ENCODE data around the gene MAGEA9B. TPM values are rescaled to one million over a fixed set of nuclear protein-coding genes. Genes with fewer than 3 reads are reported as not detected.
"Not testable (repeated sequence)": the region's sequence is repeated elsewhere in the genome, so short reads cannot be mapped to it uniquely, and the experiment has no call there.

Gene MAGEA9B
- total RNA-seq, 4 donors from 2014 or later: not detected

DNA sequence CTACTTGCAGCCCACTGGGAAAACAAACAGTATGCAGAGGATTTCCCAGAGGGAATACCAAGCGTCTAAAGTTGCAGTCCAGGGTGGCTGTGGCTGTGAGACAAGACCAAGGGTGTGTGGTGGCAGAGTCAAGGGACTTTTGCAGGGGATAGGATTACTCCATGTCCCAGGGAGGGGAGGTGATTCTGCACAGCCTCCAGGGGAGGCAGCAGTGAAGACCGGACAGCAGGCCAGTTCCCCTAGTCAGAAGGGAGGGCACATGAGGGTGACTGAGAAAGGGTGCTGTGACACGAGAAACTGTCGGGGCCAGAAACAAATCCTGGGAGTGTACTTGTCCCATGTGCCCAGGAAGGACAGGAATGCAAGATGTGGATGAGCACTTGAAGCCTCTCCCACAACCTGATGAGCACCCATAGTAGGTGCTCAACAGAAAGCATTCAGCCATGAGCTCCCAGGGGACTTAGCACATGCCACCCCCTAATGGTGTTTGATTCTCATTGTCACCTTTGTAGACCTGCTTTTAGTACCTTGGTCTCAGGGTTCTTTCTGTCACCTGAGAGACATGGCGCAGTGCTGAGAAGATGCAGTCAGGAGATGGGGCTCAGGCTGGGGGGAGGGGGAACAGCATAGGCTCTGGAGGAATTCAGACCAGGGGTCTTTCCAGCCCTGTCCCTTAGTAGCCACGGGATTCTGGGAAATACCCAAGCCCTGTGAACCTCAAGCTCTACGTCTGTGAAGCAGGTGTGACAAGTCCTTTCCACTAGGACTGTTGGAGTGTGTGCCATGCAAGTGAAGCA lies 19.4 kb downstream of the MAGEA9B start:
- Histone ChIP-seq H3K4me3 (no peak overlapping the region), H3K27me3 (no peaks in the 10 kb centered on the region), H3K36me3 (no peaks in the 10 kb centered on the region), H3K27ac (no peak overlapping the region), H3K4me1 (no peaks in the 10 kb centered on the region), H3K9me3 (no peaks in the 10 kb centered on the region)
- TF ChIP-seq EP300 (IDR thresholded peaks at IDR 0.05) (no peak), POLR2A (IDR thresholded peaks at IDR 0.05) (no peak)
- TF ChIP-seq, protein P1, sequence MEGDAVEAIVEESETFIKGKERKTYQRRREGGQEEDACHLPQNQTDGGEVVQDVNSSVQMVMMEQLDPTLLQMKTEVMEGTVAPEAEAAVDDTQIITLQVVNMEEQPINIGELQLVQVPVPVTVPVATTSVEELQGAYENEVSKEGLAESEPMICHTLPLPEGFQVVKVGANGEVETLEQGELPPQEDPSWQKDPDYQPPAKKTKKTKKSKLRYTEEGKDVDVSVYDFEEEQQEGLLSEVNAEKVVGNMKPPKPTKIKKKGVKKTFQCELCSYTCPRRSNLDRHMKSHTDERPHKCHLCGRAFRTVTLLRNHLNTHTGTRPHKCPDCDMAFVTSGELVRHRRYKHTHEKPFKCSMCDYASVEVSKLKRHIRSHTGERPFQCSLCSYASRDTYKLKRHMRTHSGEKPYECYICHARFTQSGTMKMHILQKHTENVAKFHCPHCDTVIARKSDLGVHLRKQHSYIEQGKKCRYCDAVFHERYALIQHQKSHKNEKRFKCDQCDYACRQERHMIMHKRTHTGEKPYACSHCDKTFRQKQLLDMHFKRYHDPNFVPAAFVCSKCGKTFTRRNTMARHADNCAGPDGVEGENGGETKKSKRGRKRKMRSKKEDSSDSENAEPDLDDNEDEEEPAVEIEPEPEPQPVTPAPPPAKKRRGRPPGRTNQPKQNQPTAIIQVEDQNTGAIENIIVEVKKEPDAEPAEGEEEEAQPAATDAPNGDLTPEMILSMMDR (IDR thresholded peaks at IDR 0.05): no peak
- DNase-seq (ENCODE audit: low spot score in 2 of 2): no peak
- WGBS, 2 donors: 72 to 92% methylated on average over 2 to 7 of the region's 7 CpGs

GRCh38 chrX:149563359-149563758 lies 23.9 kb downstream of the MAGEA9B start:
- Histone ChIP-seq H3K9me3 (no peaks in the 10 kb centered on the region), H3K27ac (no peak overlapping the region), H3K36me3 (no peaks in the 10 kb centered on the region), H3K4me1 (no peaks in the 10 kb centered on the region), H3K4me3 (no peak overlapping the region), H3K27me3 (no peaks in the 10 kb centered on the region)
- TF ChIP-seq, protein P1 (IDR thresholded peaks at IDR 0.05): no peak
- TF ChIP-seq POLR2A (IDR thresholded peaks at IDR 0.05): no peak
- no peak for DNase-seq (ENCODE audit: low spot score in 2 of 2)
- WGBS, 2 donors: 81 to 95% methylated on average over 4 of the region's 4 CpGs

DNA sequence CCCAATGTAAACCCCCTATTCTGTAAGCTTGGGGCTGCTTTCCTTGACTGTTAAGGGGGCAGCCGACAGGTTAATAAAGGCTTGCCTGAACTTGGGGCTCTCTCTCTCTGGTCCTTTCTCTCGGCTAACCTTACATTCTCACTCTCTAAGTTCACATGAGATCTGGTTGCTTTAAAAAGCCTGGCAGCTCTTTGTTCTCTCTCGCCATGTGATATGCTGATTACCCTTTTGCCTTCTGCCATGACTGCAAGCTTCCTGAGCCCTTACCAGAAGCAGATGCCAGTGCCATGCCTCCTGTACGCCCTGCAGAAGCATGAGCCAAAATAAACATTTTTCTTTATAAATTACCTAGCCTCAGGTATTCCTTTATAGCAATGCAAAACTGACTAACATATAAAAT lies 32.0 kb downstream of the MAGEA9B start:
- H3K9me3 ChIP-seq; DNase-seq (ENCODE audit: low spot score in 2 of 2); H3K4me3 ChIP-seq; H3K4me1 ChIP-seq; H3K36me3 ChIP-seq; H3K27me3 ChIP-seq; H3K27ac ChIP-seq: not testable (repeated sequence)
- WGBS, 2 donors: no CpG with 5 or more reads among the region's 4 CpGs

- H3K4me3 ChIP-seq; H3K4me1 ChIP-seq; H3K27me3 ChIP-seq; H3K27ac ChIP-seq; H3K9me3 ChIP-seq; DNase-seq (ENCODE audit: low spot score in 2 of 2); H3K36me3 ChIP-seq: not testable (repeated sequence)
- no CpG with 5 or more reads among the region's 6 CpGs for WGBS, 2 donors
Observed at GRCh38 chrX:149551939-149552248, 35.4 kb downstream of the MAGEA9B start.

- H3K4me3 ChIP-seq; H3K9me3 ChIP-seq; H3K36me3 ChIP-seq; H3K4me1 ChIP-seq; H3K27ac ChIP-seq; DNase-seq (ENCODE audit: low spot score in 2 of 2); H3K27me3 ChIP-seq: not testable (repeated sequence)
- no CpG with 5 or more reads among the region's 4 CpGs for WGBS, 2 donors
Observed at GRCh38 chrX:149551245-149551938, 35.9 kb downstream of the MAGEA9B start.

GRCh38 chrX:149550454-149550853 lies 36.8 kb downstream of the MAGEA9B start:
- WGBS, 2 donors: 72% methylated on average over 1 of the region's 1 CpG; no CpG with 5 or more reads in 1 of the 2 donors
- H3K27me3 ChIP-seq; H3K4me1 ChIP-seq; H3K36me3 ChIP-seq; H3K27ac ChIP-seq; H3K4me3 ChIP-seq; H3K9me3 ChIP-seq; DNase-seq (ENCODE audit: low spot score in 2 of 2): not testable (repeated sequence)

- WGBS, 2 donors: no CpG with 5 or more reads among the region's 6 CpGs
- not testable (repeated sequence) for DNase-seq (ENCODE audit: low spot score in 2 of 2); H3K36me3 ChIP-seq; H3K4me3 ChIP-seq; H3K27ac ChIP-seq; H3K27me3 ChIP-seq; H3K4me1 ChIP-seq; H3K9me3 ChIP-seq
Observed at GRCh38 chrX:149549701-149550100, 37.6 kb downstream of the MAGEA9B start, which contains the start of gene HSFX3. HSFX3 (minus strand) TSS chrX:149549924; CDS start chrX:149549852, 72 bp downstream.

DNA sequence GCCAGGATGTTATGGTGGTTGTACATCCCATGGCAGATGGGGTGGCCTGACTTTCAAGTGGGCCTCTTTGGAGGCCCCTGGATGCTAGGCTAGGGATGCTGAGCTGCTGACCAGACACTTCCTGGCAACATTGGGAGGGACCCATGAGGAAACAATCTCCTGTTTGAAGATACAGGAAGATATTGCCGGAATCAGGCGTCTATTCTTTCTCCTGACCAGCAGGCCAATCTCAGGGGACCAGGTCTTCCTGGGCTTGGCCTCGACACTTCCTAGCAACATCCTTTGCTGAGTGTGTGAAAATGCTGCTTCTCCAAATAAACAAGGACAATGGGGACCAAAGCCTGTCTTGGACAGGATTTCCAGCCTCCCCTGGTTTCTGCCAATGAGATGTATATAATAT lies 39.5 kb downstream of the MAGEA9B start:
- H3K9me3 ChIP-seq: not testable (repeated sequence)
- no CpG with 5 or more reads among the region's 3 CpGs for WGBS, 2 donors

GRCh38 chrX:149546962-149547361 lies 40.3 kb downstream of the MAGEA9B start:
- not testable (repeated sequence) for H3K9me3 ChIP-seq; H3K36me3 ChIP-seq; H3K27me3 ChIP-seq; DNase-seq (ENCODE audit: low spot score in 2 of 2); H3K4me3 ChIP-seq; H3K27ac ChIP-seq; H3K4me1 ChIP-seq
- WGBS, 2 donors: 86% methylated on average over 1 of the region's 1 CpG; no CpG with 5 or more reads in 1 of the 2 donors

More for the DNA sequence above, 39.5 kb downstream of the MAGEA9B start:
- H3K4me3 ChIP-seq; H3K36me3 ChIP-seq; H3K27me3 ChIP-seq; H3K27ac ChIP-seq; DNase-seq (ENCODE audit: low spot score in 2 of 2); H3K4me1 ChIP-seq: not testable (repeated sequence)

DNA sequence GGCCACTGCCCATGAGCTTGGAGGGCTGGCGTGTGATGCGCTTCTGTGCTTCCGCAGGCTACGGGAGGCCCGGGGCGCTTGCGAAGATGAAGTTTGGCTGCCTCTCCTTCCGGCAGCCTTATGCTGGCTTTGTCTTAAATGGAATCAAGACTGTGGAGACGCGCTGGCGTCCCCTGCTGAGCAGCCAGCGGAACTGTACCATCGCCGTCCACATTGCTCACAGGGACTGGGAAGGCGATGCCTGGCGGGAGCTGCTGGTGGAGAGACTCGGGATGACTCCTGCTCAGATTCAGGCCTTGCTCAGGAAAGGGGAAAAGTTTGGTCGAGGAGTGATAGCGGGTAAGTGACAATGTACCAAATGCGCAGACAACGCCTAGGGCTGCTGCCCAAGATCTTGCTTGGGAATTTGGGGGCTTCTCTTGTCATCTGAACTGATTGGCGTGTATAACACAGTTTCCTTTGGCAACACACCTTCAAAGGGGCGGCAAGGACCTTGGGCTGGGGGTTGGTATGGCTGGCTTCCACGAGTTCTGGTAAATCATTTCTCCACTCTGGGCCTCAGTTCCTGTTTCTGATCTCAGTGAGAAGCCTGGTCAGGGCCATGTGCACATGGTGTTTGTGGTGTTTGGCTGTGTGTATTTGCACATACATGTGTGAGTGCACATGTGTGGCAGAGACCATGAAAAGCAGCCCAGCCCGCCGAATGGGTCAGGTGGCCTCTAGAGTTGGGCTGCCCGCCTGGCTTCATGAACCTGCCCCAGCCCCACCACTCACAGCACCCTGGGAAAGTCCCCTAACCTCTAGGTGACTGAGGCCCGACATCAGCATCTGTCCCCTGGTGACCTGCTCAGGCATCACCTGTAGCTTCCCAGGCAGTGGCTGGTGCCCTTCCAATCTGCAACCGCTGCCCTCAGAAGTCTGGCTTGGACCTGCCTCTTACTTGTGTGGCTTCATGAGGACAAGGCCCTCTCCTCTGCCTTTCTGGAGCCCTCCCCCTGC lies 41.4 kb downstream of the MAGEA9B start:
- WGBS, 2 donors: 75% methylated on average over 21 of the region's 29 CpGs; no CpG with 5 or more reads in 1 of the 2 donors
- H3K9me3 ChIP-seq; H3K4me3 ChIP-seq; H3K36me3 ChIP-seq; H3K4me1 ChIP-seq; H3K27ac ChIP-seq; H3K27me3 ChIP-seq; DNase-seq (ENCODE audit: low spot score in 2 of 2): not testable (repeated sequence)

Data from tibial nerve (tissue), 4 donors.